Fibroblast of lung (primary cell): Measurements from ENCODE around the gene TMBIM4. TPM values are rescaled to one million over a fixed set of nuclear protein-coding genes. Genes with fewer than 3 reads are reported as not detected.

Experiments
- DNase-seq, 2 donors: peaks; one replicate each; pipeline versions ENCODE4 v3.0.0 to v3.0.0-alpha.2; 2010; ENCODE audit warnings: low read depth in 2 of 2
- H2AFZ ChIP-seq: 2 replicates; pipeline ENCODE4 v1.5.1; 2012; ENCODE audit warnings: low read length, control low read depth, inconsistent platforms
- H3K27ac ChIP-seq: 2 replicates; pipeline ENCODE4 v1.5.1; 2011; ENCODE audit warnings: low read length, control low read depth; ENCODE audit not compliant: insufficient read depth
- H3K27me3 ChIP-seq: 2 replicates; pipeline ENCODE4 v1.5.1; 2011; ENCODE audit warnings: mild to moderate bottlenecking, low read length; ENCODE audit not compliant: control insufficient read depth, insufficient read depth
- H3K36me3 ChIP-seq: 2 replicates; pipeline ENCODE4 v1.5.1; 2011; ENCODE audit warnings: low read length; ENCODE audit not compliant: control insufficient read depth, insufficient read depth
- H3K4me1 ChIP-seq: 2 replicates; pipeline ENCODE4 v1.5.1; 2011; ENCODE audit warnings: low read length; ENCODE audit not compliant: control insufficient read depth, insufficient read depth; ENCODE audit errors: extremely low read depth
- H3K4me2 ChIP-seq: 2 replicates; pipeline ENCODE4 v1.5.1; 2011; ENCODE audit warnings: low read length, control low read depth; ENCODE audit not compliant: insufficient read depth; ENCODE audit errors: extremely low read depth
- H3K4me3 ChIP-seq, 4 experiments: fragments of 200-600 bp in 1 of 4; sonication (generic) in 1 of 4; replicated peaks in 1 of 4; 2 replicates each; pipeline ENCODE4 v1.5.1; 2011 to 2016; ENCODE audit warnings: low read length in 4 of 4, low read depth in 3 of 4, mild to moderate bottlenecking in 3 of 4, control low read depth in 2 of 4, inconsistent platforms in 1 of 4, mixed read lengths in 1 of 4; ENCODE audit not compliant: insufficient read depth in 1 of 4; ENCODE audit errors: control extremely low read depth in 1 of 4
- H3K79me2 ChIP-seq: 2 replicates; pipeline ENCODE4 v1.5.1; 2012; ENCODE audit warnings: mild to moderate bottlenecking, low read length, inconsistent platforms; ENCODE audit not compliant: control insufficient read depth, insufficient read depth
- H3K9ac ChIP-seq: 2 replicates; pipeline ENCODE4 v1.5.1; 2011; ENCODE audit warnings: mild to moderate bottlenecking, low read length, control low read depth; ENCODE audit not compliant: insufficient read depth
- H3K9me3 ChIP-seq: 2 replicates; pipeline ENCODE4 v1.5.1; 2012; ENCODE audit warnings: low read depth, low read length; ENCODE audit not compliant: control insufficient read depth, insufficient read depth
- H4K20me1 ChIP-seq: 2 replicates; pipeline ENCODE4 v1.5.1; 2011; ENCODE audit warnings: low read length; ENCODE audit not compliant: control insufficient read depth, insufficient read depth; ENCODE audit errors: extremely low read depth
- EZH2 ChIP-seq: IDR thresholded peaks from 2 replicates; pipeline ENCODE4 v1.5.1; 2012; ENCODE audit warnings: low read length, control low read depth, mild to moderate bottlenecking; ENCODE audit errors: missing control alignments
- polyA plus RNA-seq, 2 donors: library from polyadenylated mRNA; depleted of rRNA in 1 of 2; stranded (reverse) in 1 of 2; unstranded in 1 of 2; fragments of >200 nt; gene quantifications; 2 replicates each; pipeline ENCODE4 v1.2.1, GENCODE V29; 2011 to 2012; ENCODE audit warnings: missing spikeins in 1 of 2
- total RNA-seq: library from RNA; depleted of rRNA; stranded (reverse); fragments of >200 nt; gene quantifications from 2 replicates; pipeline ENCODE4 v1.2.1, GENCODE V29; 2014
- TF ChIP-seq, protein P1 (sequence below), 2 donors: IDR thresholded peaks in 1 of 2; conservative IDR thresholded peaks in 1 of 2; 1 replicate in 1 of 2; 2 replicates in 1 of 2; pipeline ENCODE4 v1.5.1; 2011 to 2012; ENCODE audit warnings: low read length in 2 of 2, control low read depth in 1 of 2, inconsistent platforms in 1 of 2, low read depth in 1 of 2, mild to moderate bottlenecking in 1 of 2

The TMBIM4 gene
- total and polyA plus RNA-seq, 2 donors (not counting 1 experiment from before 2014, with no cell fraction given): 69.2 to 140 TPM

DNA sequence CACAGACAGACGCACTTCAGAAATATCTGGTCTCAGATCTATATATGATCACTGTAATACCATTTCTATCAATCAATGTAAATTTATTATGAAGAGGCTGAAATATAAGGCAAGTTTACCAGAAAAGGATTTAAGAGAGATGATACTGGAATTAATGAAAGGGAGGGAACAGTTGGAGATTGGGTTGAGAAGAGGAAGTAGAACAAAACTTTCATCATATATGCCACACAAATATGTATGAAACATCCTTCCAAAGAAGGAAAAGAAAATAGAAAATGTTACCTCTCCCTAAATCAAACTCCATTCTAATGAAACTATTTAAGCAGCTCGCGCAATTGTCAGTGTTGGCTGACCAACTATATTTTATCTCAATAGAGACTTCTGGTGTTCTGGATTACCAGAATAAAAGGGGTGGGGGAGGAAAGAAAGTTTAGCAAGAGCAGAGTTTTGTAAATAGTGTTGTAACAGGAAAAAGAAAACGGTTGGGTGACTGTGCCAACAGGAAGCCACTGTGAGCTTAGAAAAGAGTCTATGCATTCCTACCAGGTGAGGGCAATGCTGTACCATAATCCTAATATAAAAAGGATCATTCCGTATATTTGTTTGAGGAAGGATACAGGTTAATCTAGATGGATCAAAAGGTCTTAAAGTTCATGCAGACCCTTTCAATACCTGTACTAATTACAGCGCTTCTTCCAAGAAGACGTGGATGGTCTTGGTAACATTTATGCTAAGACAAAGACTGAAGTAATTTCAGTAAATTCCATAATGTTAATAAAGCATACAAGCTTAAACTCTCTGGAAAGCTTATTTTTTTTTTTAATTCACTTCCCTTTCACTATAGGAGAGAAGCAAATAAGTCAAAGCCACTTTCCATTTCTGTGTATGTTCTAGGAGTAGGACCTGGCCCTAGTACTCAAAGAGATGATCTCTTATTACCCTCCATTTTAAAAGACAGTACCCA is 24.7 kb downstream of the TMBIM4 start:
- H3K27ac ChIP-seq: no peak overlapping the region
- H3K9me3 ChIP-seq: no peaks in the 10 kb centered on the region
- peaks cover 2% of the 10 kb centered on the region for H3K36me3 ChIP-seq
- H4K20me1 ChIP-seq: no peaks in the 10 kb centered on the region
- H3K4me2 ChIP-seq: no peak overlapping the region
- no peaks in the 10 kb centered on the region for H3K79me2 ChIP-seq
- DNase-seq: peak; percentile 46 to 85
- TF ChIP-seq, protein P1, sequence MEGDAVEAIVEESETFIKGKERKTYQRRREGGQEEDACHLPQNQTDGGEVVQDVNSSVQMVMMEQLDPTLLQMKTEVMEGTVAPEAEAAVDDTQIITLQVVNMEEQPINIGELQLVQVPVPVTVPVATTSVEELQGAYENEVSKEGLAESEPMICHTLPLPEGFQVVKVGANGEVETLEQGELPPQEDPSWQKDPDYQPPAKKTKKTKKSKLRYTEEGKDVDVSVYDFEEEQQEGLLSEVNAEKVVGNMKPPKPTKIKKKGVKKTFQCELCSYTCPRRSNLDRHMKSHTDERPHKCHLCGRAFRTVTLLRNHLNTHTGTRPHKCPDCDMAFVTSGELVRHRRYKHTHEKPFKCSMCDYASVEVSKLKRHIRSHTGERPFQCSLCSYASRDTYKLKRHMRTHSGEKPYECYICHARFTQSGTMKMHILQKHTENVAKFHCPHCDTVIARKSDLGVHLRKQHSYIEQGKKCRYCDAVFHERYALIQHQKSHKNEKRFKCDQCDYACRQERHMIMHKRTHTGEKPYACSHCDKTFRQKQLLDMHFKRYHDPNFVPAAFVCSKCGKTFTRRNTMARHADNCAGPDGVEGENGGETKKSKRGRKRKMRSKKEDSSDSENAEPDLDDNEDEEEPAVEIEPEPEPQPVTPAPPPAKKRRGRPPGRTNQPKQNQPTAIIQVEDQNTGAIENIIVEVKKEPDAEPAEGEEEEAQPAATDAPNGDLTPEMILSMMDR (conservative IDR thresholded peaks at IDR 0.05 in 1 of 2, IDR thresholded peaks at IDR 0.05 in 1 of 2; ENCODE audit: low read depth in 1 of 2, low read length in 2 of 2): peak; percentile 33 to 62
- no peak for TF ChIP-seq EZH2
- no peak overlapping the region for H2AFZ ChIP-seq
- H3K9ac ChIP-seq: no peak overlapping the region
- no peak overlapping the region for H3K4me3 ChIP-seq
- H3K4me1 ChIP-seq: no peaks in the 10 kb centered on the region
- no peaks in the 10 kb centered on the region for H3K27me3 ChIP-seq

DNA sequence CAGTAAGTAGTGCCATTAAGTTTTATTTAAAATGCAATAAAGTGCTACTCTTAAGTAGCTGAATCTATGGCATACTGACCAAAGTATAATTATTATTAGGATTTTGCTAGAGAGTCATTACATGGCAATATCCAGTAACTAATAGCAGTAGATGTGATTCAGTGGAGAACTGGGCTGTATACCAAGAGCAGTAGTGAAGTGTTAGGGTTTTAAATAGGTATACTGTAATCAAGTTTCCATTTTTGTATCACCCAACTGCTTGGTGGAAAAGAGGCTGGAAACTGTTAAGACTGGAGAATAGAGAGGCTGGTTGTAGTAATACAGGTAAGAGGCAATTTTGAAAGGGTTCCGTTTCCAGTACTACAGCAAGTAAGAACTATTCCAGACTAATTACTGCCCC is 25.9 kb downstream of the TMBIM4 start:
- Histone ChIP-seq H3K4me2 (no peak overlapping the region), H2AFZ (no peak overlapping the region), H3K79me2 (no peaks in the 10 kb centered on the region), H3K4me3 (no peak overlapping the region), H3K36me3 (peaks cover 2% of the 10 kb centered on the region), H4K20me1 (no peaks in the 10 kb centered on the region), H3K9me3 (no peaks in the 10 kb centered on the region), H3K27ac (no peak overlapping the region), H3K27me3 (no peaks in the 10 kb centered on the region), H3K4me1 (no peaks in the 10 kb centered on the region), H3K9ac (no peak overlapping the region)
- DNase-seq: no peak
- no peak for TF ChIP-seq EZH2
- TF ChIP-seq, protein P1 (conservative IDR thresholded peaks at IDR 0.05 in 1 of 2, IDR thresholded peaks at IDR 0.05 in 1 of 2; ENCODE audit: low read depth in 1 of 2, low read length in 2 of 2): no peak

DNA sequence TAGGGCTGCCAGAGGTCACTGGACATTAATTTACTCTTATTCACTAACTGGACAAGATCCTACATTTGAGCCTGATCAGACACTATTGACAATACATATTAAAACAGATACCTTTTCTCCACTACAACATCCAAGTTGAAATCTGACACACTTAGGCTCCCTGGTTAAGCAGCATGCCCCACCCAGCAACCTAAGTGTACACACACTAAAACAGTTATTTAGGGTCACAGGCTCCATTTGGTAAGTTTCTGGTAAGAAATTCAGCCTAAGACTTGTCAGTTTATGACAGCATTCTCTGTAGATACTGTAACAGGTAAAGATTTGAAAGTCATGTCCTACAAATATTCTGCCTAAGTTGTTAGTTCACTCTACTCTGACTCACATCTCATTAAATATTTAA is 27.0 kb downstream of the TMBIM4 start:
- Histone ChIP-seq H2AFZ (no peak overlapping the region), H3K36me3 (peaks cover 4% of the 10 kb centered on the region), H3K4me2 (no peak overlapping the region), H3K27me3 (no peaks in the 10 kb centered on the region), H3K4me3 (no peak overlapping the region), H3K9me3 (no peaks in the 10 kb centered on the region), H4K20me1 (no peaks in the 10 kb centered on the region), H3K9ac (no peak overlapping the region), H3K27ac (no peak overlapping the region), H3K4me1 (no peaks in the 10 kb centered on the region), H3K79me2 (no peaks in the 10 kb centered on the region)
- no peak for TF ChIP-seq EZH2
- TF ChIP-seq, protein P1 (conservative IDR thresholded peaks at IDR 0.05 in 1 of 2, IDR thresholded peaks at IDR 0.05 in 1 of 2; ENCODE audit: low read depth in 1 of 2, low read length in 2 of 2): no peak
- DNase-seq: no peak
